Ishikawa (cell line): ENCODE results near the gene NHS.

Source experiments
- MAX ChIP-seq: IDR thresholded peaks from 2 replicates; pipeline ENCODE4 v1.6.1; 2012
- NFIC ChIP-seq: IDR thresholded peaks from 2 replicates; pipeline ENCODE4 v1.6.1; 2012
- RAD21 ChIP-seq: IDR thresholded peaks from 2 replicates; pipeline ENCODE4 v1.6.1; 2012; ENCODE audit warnings: low read depth
- ZBTB7A ChIP-seq: IDR thresholded peaks from 2 replicates; pipeline ENCODE4 v1.6.1; 2012; ENCODE audit warnings: low read depth

GRCh38 chrX:17471861-17472260 lies 96.9 kb downstream of the NHS start:
- TF ChIP-seq RAD21, result no peak
- TF ChIP-seq ZBTB7A, result no peak
- no peak for TF ChIP-seq NFIC
- no peak for TF ChIP-seq MAX
